Ishikawa (cell line): ENCODE data around the gene LDLRAD2.

Experiments used
- CEBPB ChIP-seq: IDR thresholded peaks from 2 replicates; pipeline ENCODE4 v1.6.1; 2012
- CREB1 ChIP-seq: IDR thresholded peaks from 2 replicates; pipeline ENCODE4 v1.6.1; 2012; ENCODE audit warnings: low read depth
- EGR1 ChIP-seq: IDR thresholded peaks from 2 replicates; pipeline ENCODE4 v1.6.1; 2012
- FOXM1 ChIP-seq: IDR thresholded peaks from 2 replicates; pipeline ENCODE4 v1.6.1; 2012; ENCODE audit warnings: low read depth, borderline replicate concordance
- MAX ChIP-seq: IDR thresholded peaks from 2 replicates; pipeline ENCODE4 v1.6.1; 2012
- NFIC ChIP-seq: IDR thresholded peaks from 2 replicates; pipeline ENCODE4 v1.6.1; 2012
- RAD21 ChIP-seq: IDR thresholded peaks from 2 replicates; pipeline ENCODE4 v1.6.1; 2012; ENCODE audit warnings: low read depth
- REST ChIP-seq: IDR thresholded peaks from 2 replicates; pipeline ENCODE4 v1.6.1; 2012; ENCODE audit warnings: low read depth, mild to moderate bottlenecking
- TAF1 ChIP-seq: IDR thresholded peaks from 2 replicates; pipeline ENCODE4 v1.6.1; 2012; ENCODE audit warnings: low read depth, mild to moderate bottlenecking
- TCF12 ChIP-seq: IDR thresholded peaks from 2 replicates; pipeline ENCODE4 v1.6.1; 2012; ENCODE audit warnings: low read depth
- TEAD4 ChIP-seq: IDR thresholded peaks from 2 replicates; pipeline ENCODE4 v1.6.1; 2012
- USF1 ChIP-seq: IDR thresholded peaks from 2 replicates; pipeline ENCODE4 v1.6.1; 2012
- YY1 ChIP-seq: IDR thresholded peaks from 2 replicates; pipeline ENCODE4 v1.6.1; 2012; ENCODE audit warnings: low read depth
- ZBTB7A ChIP-seq: IDR thresholded peaks from 2 replicates; pipeline ENCODE4 v1.6.1; 2012; ENCODE audit warnings: low read depth

LDLRAD2 gene

GRCh38 chr1:21865943-21866706 is 54.1 kb downstream of the LDLRAD2 start:
- no peak for TF ChIP-seq TCF12
- TF ChIP-seq RAD21: no peak
- no peak for TF ChIP-seq EGR1
- no peak for TF ChIP-seq FOXM1
- TF ChIP-seq REST: no peak
- TF ChIP-seq NFIC: no peak
- no peak for TF ChIP-seq YY1
- TF ChIP-seq CREB1: no peak
- TF ChIP-seq ZBTB7A: no peak
- TF ChIP-seq MAX: no peak
- TF ChIP-seq TAF1: no peak
- no peak for TF ChIP-seq USF1

GRCh38 chr1:21866707-21867043 is 54.6 kb downstream of the LDLRAD2 start:
- TF ChIP-seq EGR1 (no peak), TCF12 (no peak), REST (no peak), CREB1 (no peak), CEBPB (no peak), FOXM1 (no peak), USF1 (no peak), TEAD4 (no peak)

GRCh38 chr1:21867451-21867996 is 55.5 kb downstream of the LDLRAD2 start:
- TF ChIP-seq CEBPB: no peak
- TF ChIP-seq TCF12: no peak
- no peak for TF ChIP-seq RAD21
- no peak for TF ChIP-seq ZBTB7A
- TF ChIP-seq TAF1: no peak
- no peak for TF ChIP-seq TEAD4

- TF ChIP-seq YY1 (no peak), CREB1 (no peak), NFIC (no peak), REST (no peak), TCF12 (no peak), USF1 (no peak), TEAD4 (no peak), CEBPB (no peak), FOXM1 (no peak), ZBTB7A (no peak), EGR1 (no peak)
These were observed 56.4 kb downstream of the LDLRAD2 start for GRCh38 chr1:21868482-21868881.
